HTR-8/SVneo (cell line): ENCODE results near the gene EGF.
"Not testable (repeated sequence)": the region's sequence is repeated elsewhere in the genome, so short reads cannot be mapped to it uniquely, and the experiment has no call there.

Experiments
- DNase-seq: peaks from one replicate; pipeline ENCODE4 v3.0.0; 2011; ENCODE audit warnings: low spot score, mixed read lengths; ENCODE audit not compliant: insufficient read length
- FAIRE-seq: peaks from 2 replicates; lab custom pipeline; 2011; peaks lifted over from hg19 to GRCh38; lab: Jason Lieb, UNC

Gene EGF

GRCh38 chr4:109913596-109914241 lies 1.0 kb downstream of the EGF start:
- DNase-seq (no peak), FAIRE-seq (no peak)

- FAIRE-seq: no peak
- no peak for DNase-seq
Observed at GRCh38 chr4:109914322-109914721, 1.6 kb downstream of the EGF start.

- peak; percentile 52 for FAIRE-seq
Observed at GRCh38 chr4:109915385-109916026, 2.8 kb downstream of the EGF start.

GRCh38 chr4:109916027-109916409 lies 3.3 kb downstream of the EGF start:
- FAIRE-seq (no peak), DNase-seq (no peak)

More at GRCh38 chr4:109915385-109916026, 2.8 kb downstream of the EGF start:
- DNase-seq: no peak

- FAIRE-seq (no peak), DNase-seq (peak; percentile 36)
Observed at GRCh38 chr4:109921384-109921808, 8.7 kb downstream of the EGF start.

- FAIRE-seq: no peak
- no peak for DNase-seq
Observed at GRCh38 chr4:109925396-109925795, 12.7 kb downstream of the EGF start.

GRCh38 chr4:109928327-109929045 lies 15.8 kb downstream of the EGF start:
- DNase-seq (no peak), FAIRE-seq (no peak)

- no peak for DNase-seq
- FAIRE-seq: no peak
Observed at GRCh38 chr4:109930464-109930863, 17.8 kb downstream of the EGF start.

- no peak for FAIRE-seq
- DNase-seq: no peak
Observed at GRCh38 chr4:109930872-109931271, 18.2 kb downstream of the EGF start.

- DNase-seq (no peak), FAIRE-seq (no peak)
Observed at GRCh38 chr4:109931318-109931717, 18.6 kb downstream of the EGF start.

- not testable (repeated sequence) for DNase-seq, FAIRE-seq
Observed at GRCh38 chr4:109937352-109937751, 24.7 kb downstream of the EGF start.

GRCh38 chr4:109939190-109939589 lies 26.5 kb downstream of the EGF start:
- no peak for DNase-seq
- FAIRE-seq: no peak

- no peak for FAIRE-seq
- DNase-seq: no peak
Observed at GRCh38 chr4:109942292-109942926, 29.7 kb downstream of the EGF start.

GRCh38 chr4:109943745-109944144 lies 31.1 kb downstream of the EGF start:
- DNase-seq: no peak

GRCh38 chr4:109944591-109944990 lies 31.9 kb downstream of the EGF start:
- FAIRE-seq (no peak), DNase-seq (no peak)

More at GRCh38 chr4:109943745-109944144, 31.1 kb downstream of the EGF start:
- no peak for FAIRE-seq

- FAIRE-seq (no peak), DNase-seq (no peak)
Observed at GRCh38 chr4:109945056-109945455, 32.4 kb downstream of the EGF start.

GRCh38 chr4:109946120-109946519 lies 33.4 kb downstream of the EGF start:
- FAIRE-seq (no peak), DNase-seq (no peak)

- FAIRE-seq (no peak), DNase-seq (peak; percentile 3)
Observed at GRCh38 chr4:109947457-109947856, 34.8 kb downstream of the EGF start.

- FAIRE-seq: no peak
- no peak for DNase-seq
Observed at GRCh38 chr4:109947918-109948317, 35.2 kb downstream of the EGF start.

GRCh38 chr4:109949099-109949718 lies 36.5 kb downstream of the EGF start:
- DNase-seq, FAIRE-seq: not testable (repeated sequence)
